SJSA1 (cell line): Measurements from ENCODE around the gene DEAF1. TPM values are rescaled to one million over a fixed set of nuclear protein-coding genes. Genes with fewer than 3 reads are reported as not detected.
"Not testable (repeated sequence)": the region's sequence is repeated elsewhere in the genome, so short reads cannot be mapped to it uniquely, and the experiment has no call there.

ENCODE experiments used
- DNase-seq, 2 experiments: peaks; one replicate each; pipeline ENCODE4 v3.0.0-alpha.2; 2015 to 2020; ENCODE audit warnings: low spot score in 2 of 2, low read depth in 1 of 2
- H3K27ac ChIP-seq: fragments of 250-450 bp; sonication (Bioruptor Pico); 2 replicates; pipeline ENCODE4 v1.5.1; 2020; ENCODE audit warnings: mild to moderate bottlenecking, moderate library complexity
- H3K27me3 ChIP-seq: fragments of 250-450 bp; sonication (Bioruptor Pico); replicated peaks from 2 replicates; pipeline ENCODE4 v1.5.1; 2020; ENCODE audit warnings: mild to moderate bottlenecking, moderate library complexity
- H3K36me3 ChIP-seq: fragments of 250-450 bp; sonication (Bioruptor Pico); 2 replicates; pipeline ENCODE4 v1.5.1; 2020; ENCODE audit warnings: mild to moderate bottlenecking
- H3K4me1 ChIP-seq: fragments of 250-450 bp; sonication (Bioruptor Pico); replicated peaks from 2 replicates; pipeline ENCODE4 v1.6.1; 2021; ENCODE audit warnings: mild to moderate bottlenecking
- H3K4me3 ChIP-seq: fragments of 250-450 bp; sonication (Bioruptor Pico); 2 replicates; pipeline ENCODE4 v1.5.1; 2020; ENCODE audit warnings: mild to moderate bottlenecking
- H3K9me3 ChIP-seq: fragments of 250-450 bp; sonication (Bioruptor Pico); replicated peaks from 2 replicates; pipeline ENCODE4 v1.5.1; 2020; ENCODE audit warnings: mild to moderate bottlenecking
- total RNA-seq: library from RNA; depleted of rRNA; stranded (reverse); fragments of >200 nt; shearing (Covaris generic); gene quantifications from 2 replicates; pipeline ENCODE4 v1.2.3, GENCODE V29; 2014

DEAF1 gene
- total RNA-seq, 1 experiment from 2014 or later: 8.0 TPM

DNA sequence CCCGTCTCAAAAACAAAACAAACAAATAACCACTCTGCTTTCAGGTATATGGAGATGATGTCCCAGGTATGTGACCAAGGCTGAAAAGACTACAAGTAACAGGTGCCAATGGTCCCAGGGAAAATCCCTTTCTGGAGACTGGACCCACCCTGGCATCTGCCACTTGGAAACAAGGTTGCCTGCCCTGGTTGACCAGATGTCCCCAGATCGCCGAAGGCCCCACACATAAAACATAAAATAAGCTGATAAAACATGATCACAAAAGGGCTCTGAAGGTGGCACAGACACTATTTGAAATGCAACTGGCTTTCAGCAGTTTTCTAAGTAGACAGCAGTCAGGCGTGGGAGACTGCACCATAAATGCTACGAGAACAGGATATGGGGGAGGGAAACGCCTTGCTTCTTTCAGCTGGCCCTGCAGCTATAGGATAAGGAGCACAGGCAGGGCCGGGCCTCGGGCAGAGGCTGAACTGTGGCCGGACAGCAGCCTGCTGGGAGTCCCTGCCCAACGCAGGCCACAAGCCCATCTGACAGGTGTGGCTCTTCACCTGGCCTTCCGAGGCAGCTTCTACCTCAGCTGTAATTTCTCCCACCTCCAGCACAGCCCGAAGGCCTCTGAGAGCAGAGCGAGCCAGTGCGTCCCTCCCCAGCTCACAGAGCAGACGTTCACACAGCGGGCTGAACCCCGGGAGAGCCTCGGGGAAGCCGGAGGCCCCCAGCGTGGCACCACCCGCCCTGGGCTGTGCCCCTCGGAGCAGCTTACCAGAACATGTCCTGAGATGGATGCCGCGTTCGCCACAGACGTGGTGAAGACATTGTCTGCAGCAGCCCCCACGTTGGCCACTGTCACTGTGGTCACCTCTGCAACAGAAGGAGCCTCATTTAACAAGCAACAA is 4.0 kb downstream of the DEAF1 start:
- Histone ChIP-seq H3K4me1 (peaks cover 4% of the 10 kb centered on the region), H3K9me3 (no peaks in the 10 kb centered on the region), H3K27me3 (no peaks in the 10 kb centered on the region), H3K36me3 (no peaks in the 10 kb centered on the region), H3K27ac (no peak overlapping the region), H3K4me3 (no peak overlapping the region)
- DNase-seq: no peak

DNA sequence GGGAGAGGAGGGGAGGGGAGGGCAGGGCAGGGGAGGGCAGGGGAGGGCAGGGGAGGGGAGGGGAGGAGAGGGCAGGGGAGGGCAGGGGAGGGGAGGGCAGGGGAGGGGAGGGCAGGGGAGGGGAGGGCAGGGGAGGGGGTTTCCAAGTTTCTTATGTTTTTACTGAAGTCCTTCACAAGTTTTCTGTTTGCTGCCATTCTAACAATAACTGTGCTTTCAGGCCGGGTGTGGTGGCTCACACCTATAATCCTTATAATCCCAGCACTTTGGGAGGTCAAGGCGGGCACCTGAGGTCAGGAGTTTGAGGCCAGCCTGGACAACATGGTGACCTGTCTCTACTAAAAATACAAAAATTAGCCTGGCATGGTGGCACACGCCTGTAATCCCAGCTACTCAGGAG is 4.8 kb downstream of the DEAF1 start:
- H3K27me3 ChIP-seq, H3K4me1 ChIP-seq, H3K4me3 ChIP-seq, DNase-seq, H3K9me3 ChIP-seq, H3K36me3 ChIP-seq, H3K27ac ChIP-seq: not testable (repeated sequence)

DNA sequence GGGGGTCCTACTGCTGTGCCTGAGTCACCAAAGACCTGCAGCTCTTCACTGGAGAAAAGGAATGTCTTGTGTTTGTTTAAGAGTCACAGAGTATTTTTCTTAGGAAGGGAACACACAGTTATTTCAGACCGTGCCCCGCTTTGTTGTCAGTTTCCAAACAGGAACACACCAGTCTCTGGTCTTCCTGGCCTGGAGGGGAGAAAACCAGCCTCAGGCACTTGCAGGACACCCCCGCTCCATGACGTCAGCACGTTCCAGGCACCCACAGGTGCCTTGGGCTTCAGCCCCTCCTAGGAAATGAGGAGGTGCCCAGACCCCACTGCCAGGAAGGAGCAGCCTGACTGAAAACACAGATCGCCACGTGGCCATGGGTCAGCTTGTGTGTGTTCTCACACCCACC is 5.4 kb downstream of the DEAF1 start:
- no peak for DNase-seq
- Histone ChIP-seq H3K9me3 (no peaks in the 10 kb centered on the region), H3K36me3 (no peaks in the 10 kb centered on the region), H3K4me1 (peaks cover 2% of the 10 kb centered on the region), H3K4me3 (no peak overlapping the region), H3K27me3 (no peaks in the 10 kb centered on the region), H3K27ac (no peak overlapping the region)

DNA sequence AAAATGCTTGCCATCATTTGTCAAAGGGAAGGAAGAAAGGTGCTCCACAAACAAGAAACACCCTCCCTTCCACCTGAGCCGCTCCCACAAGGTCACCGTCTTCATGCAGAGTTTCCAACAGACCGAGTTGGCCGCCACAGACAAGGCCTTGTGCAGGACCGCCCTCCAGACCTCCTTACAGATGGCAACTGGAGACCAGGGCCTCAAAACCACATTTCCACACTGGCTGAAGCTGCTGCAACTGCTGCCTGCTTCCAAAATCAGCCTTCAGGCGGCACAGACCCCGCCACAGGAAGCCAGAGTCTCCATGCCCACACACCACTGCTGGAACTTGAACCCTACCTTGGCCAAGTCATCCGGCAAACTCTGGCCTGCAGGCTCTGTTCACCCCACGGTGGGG is 6.3 kb downstream of the DEAF1 start:
- Histone ChIP-seq H3K27ac (no peak overlapping the region), H3K4me1 (no peaks in the 10 kb centered on the region), H3K9me3 (no peaks in the 10 kb centered on the region), H3K36me3 (no peaks in the 10 kb centered on the region), H3K4me3 (no peak overlapping the region), H3K27me3 (no peaks in the 10 kb centered on the region)
- no peak for DNase-seq

DNA sequence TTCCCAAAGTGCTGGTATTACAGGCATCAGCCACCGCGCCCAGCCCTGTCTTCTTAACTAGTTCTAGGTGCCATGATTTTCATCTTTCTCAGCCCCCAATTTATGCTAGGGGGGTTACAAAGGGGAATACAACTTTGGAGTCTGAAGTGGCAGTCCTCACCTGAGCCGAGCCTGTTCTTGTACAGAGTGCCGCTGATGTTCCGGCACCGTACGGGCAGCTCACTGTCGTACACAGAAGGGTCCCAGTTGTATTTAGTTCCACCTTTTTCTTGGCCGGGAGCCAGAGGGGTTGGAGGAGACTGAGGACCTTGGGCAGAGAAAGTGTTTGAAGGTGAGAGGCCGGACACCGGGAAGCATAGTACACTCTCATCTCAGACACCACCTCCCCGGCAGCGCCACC is 7.3 kb downstream of the DEAF1 start:
- no peaks in the 10 kb centered on the region for H3K27me3 ChIP-seq
- H3K4me3 ChIP-seq: no peak overlapping the region
- DNase-seq: no peak
- no peaks in the 10 kb centered on the region for H3K9me3 ChIP-seq
- H3K4me1 ChIP-seq: no peaks in the 10 kb centered on the region
- no peak overlapping the region for H3K27ac ChIP-seq
- H3K36me3 ChIP-seq: no peaks in the 10 kb centered on the region

DNA sequence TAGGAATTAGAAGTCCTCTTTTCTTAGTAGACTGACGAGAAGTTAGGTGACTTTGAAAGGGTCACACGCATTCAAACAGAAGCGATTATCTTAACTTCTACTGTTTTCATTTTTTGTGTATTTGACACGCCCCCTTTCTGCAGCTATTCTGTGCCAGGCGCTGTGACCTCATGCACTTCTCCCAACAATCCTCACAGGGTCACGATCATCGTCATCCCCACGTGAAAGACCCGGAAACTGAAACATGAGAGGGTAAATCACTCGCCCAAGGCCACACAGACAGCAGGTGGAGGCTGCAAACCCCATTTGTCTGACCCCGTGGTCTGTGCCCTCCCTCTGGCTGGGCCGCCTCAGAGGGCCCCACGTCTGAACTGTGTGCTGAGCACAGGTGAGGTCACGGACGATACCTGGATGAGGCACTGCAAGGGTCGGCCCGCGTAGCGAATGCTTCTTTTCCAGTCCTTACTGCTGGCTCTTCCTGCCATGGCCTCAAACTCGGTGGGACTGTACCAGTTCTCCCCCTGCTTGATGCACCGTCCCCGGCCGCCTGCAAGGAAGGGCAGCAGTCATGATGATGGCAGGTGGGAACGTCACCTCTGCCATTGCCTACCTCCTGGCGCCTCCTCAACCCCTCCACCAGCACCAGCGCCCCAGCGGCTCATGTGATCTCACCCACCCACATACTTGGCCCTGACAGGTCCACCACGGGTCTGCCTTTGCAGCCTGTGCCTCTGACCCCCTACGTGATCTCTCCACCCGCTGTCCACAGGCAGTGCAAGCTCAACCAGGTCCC is 8.4 kb downstream of the DEAF1 start:
- H3K27me3 ChIP-seq: no peaks in the 10 kb centered on the region
- no peaks in the 10 kb centered on the region for H3K4me1 ChIP-seq
- no peaks in the 10 kb centered on the region for H3K36me3 ChIP-seq
- no peaks in the 10 kb centered on the region for H3K9me3 ChIP-seq
- no peak overlapping the region for H3K27ac ChIP-seq
- no peak overlapping the region for H3K4me3 ChIP-seq
- DNase-seq: no peak

DNA sequence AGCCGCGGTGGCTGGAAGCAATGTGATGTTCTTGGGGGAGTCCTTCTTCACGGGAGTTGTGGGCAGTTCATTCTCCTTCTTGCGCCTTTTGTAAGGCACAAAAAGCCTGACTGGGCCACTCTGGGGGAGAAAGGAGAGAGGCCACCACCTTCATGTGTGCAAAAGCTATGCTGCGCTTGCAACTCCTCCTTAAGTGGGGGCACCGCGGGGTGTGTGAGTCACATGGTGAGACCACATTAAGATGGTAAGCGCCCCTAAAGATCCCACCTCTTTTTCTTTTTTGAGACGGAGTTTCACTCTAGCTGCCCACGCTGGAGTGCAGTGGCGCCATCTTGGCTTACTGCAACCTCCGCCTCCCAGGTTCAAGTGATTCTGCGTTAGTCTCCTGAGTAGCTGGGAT is 14.1 kb downstream of the DEAF1 start:
- H3K27me3 ChIP-seq: no peaks in the 10 kb centered on the region
- no peaks in the 10 kb centered on the region for H3K9me3 ChIP-seq
- no peak overlapping the region for H3K4me3 ChIP-seq
- H3K4me1 ChIP-seq: no peaks in the 10 kb centered on the region
- H3K36me3 ChIP-seq: 0 out of 2 replicates have a peak, but pooled peaks cover 3% of the 10 kb centered on the region
- H3K27ac ChIP-seq: no peak overlapping the region
- DNase-seq: no peak

DNA sequence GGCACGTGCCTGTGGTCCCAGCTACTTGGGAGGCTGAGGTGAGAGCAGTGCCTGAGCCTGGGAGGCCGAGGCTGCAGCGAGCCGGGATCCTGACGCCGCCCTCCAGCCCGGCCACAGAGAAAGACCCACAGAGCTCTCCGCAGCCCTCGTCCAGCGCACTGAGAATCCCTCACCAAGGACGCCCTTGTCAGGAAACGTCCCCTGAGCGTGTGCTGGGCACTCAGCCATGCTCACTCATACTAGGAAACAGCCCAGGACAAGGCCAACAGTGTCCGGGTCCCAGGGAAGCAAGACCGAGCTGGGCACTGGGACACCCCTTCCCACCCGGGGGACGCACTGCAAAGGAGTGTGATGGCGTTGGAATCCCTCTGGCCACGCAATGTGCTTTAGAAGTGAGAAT is 14.5 kb downstream of the DEAF1 start:
- H3K9me3 ChIP-seq: no peaks in the 10 kb centered on the region
- no peak overlapping the region for H3K4me3 ChIP-seq
- no peak for DNase-seq
- H3K27ac ChIP-seq: no peak overlapping the region
- 0 out of 2 replicates have a peak, but pooled peaks cover 3% of the 10 kb centered on the region for H3K36me3 ChIP-seq
- no peaks in the 10 kb centered on the region for H3K27me3 ChIP-seq
- no peaks in the 10 kb centered on the region for H3K4me1 ChIP-seq

DNA sequence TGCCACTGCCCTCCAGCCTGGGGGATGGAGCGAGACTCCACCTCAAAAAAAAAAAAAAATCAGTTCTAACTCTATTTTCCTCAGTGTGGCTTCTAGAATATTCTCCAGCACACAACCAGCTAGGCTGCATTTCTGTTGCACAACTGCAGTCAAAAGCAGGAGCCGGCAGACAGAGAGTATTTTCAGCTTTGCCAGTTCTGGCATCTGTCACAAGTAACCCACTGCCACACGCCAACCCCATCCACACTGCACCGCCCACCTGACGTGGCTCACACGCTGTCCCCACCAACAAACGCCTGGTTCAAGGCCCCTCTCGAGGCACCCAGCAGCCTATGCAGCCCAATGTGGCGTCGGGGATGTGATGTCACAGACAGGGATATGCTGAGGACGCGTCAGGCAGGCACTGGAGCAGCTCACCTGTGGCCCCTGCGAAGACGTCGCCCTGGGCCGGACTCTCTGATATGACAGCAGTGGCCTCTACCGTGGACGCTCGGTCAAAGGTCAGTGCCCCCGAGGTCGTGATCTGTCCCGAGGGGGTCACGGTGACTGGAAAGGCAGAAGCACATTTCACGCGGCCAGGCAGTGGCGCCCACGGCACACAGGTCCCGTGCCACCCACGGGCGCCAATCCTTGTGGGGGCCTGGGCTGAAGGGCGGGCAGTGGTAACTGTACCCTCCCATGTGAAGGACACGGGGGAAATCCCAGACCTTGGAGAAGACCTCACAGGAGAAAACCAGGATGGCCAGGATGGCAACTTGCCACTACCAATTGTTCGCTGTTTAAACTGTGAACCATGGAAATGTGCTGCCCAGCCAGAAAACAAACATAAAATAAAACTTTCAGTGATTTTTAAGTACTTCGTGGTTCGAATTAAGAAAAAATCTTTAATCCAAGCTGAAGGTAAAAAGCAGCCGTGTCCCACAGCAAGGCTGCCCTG is 15.5 kb downstream of the DEAF1 start:
- Histone ChIP-seq H3K4me1 (no peaks in the 10 kb centered on the region), H3K4me3 (no peak overlapping the region), H3K36me3 (0 out of 2 replicates have a peak, but pooled peaks cover 3% of the 10 kb centered on the region), H3K27ac (no peak overlapping the region), H3K27me3 (no peaks in the 10 kb centered on the region), H3K9me3 (no peaks in the 10 kb centered on the region)
- DNase-seq: no peak

DNA sequence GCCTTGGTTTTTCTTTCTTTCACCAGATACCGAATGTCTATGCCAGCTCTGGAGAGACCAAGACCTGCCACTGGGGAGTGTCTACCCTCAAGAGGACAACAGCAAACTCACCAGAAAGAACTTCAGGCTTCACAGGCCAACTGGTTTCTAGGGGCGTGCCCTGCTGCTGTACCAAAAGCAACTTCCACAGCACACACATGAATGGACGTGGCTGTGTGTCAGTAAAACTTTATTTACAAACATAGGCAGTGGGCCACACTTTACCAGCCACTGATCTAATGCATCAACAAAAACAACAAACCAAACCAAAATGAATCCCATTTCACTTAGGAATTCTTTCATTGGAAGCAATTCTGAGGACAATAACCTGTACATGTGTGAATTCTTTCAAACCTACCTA is 16.7 kb downstream of the DEAF1 start:
- H3K4me1 ChIP-seq: no peaks in the 10 kb centered on the region
- H3K27me3 ChIP-seq: no peaks in the 10 kb centered on the region
- no peaks in the 10 kb centered on the region for H3K9me3 ChIP-seq
- H3K27ac ChIP-seq: no peak overlapping the region
- DNase-seq: no peak
- 0 out of 2 replicates have a peak, but pooled peaks cover 6% of the 10 kb centered on the region for H3K36me3 ChIP-seq
- H3K4me3 ChIP-seq: no peak overlapping the region

DNA sequence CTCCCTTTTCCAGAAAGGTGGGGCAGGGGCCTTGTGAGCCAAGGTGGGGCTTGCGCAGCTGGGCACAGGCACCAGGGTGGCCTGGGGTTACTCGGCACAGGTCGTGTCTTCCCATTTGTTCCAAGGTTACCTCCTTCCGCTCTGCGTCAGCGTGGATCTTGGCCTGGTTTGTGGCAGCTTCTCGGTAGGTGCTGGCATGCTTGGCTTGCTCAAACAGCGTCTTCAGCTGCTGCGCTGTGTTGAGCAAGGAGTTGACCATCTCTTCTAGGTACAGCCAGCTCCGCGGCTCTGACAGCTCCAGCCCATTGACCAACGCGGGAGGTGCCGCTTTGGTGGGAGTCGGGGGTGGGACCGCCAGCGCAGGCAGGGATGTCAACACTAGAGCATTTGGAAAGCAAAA is 20.6 kb downstream of the DEAF1 start:
- no peak for DNase-seq
- 0 out of 2 replicates have a peak, but pooled peaks cover 6% of the 10 kb centered on the region for H3K36me3 ChIP-seq
- no peaks in the 10 kb centered on the region for H3K27me3 ChIP-seq
- no peak overlapping the region for H3K27ac ChIP-seq
- no peaks in the 10 kb centered on the region for H3K9me3 ChIP-seq
- H3K4me1 ChIP-seq: no peaks in the 10 kb centered on the region
- no peak overlapping the region for H3K4me3 ChIP-seq

DNA sequence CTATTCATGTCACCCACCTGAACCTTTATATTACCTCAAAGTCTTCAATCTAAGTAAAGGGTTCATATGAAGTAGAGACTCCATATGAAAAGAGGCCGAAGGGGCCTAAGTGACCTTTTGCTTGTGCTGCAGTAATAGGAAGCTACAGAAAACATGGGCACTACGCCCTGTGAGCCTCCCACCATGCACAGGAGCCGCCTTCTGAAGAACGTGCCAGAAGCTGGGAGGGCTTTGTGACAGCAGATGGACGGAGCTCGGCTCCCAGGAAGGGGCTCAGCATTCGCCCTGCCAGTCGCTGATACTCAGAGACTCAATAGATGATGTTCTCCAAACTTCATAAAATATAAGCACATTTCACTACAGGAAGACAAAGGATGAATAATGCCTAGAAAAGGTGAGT is 21.2 kb downstream of the DEAF1 start:
- 0 out of 2 replicates have a peak, but pooled peaks cover 6% of the 10 kb centered on the region for H3K36me3 ChIP-seq
- DNase-seq: no peak
- no peaks in the 10 kb centered on the region for H3K27me3 ChIP-seq
- no peaks in the 10 kb centered on the region for H3K9me3 ChIP-seq
- H3K27ac ChIP-seq: no peak overlapping the region
- H3K4me1 ChIP-seq: no peaks in the 10 kb centered on the region
- H3K4me3 ChIP-seq: no peak overlapping the region

DNA sequence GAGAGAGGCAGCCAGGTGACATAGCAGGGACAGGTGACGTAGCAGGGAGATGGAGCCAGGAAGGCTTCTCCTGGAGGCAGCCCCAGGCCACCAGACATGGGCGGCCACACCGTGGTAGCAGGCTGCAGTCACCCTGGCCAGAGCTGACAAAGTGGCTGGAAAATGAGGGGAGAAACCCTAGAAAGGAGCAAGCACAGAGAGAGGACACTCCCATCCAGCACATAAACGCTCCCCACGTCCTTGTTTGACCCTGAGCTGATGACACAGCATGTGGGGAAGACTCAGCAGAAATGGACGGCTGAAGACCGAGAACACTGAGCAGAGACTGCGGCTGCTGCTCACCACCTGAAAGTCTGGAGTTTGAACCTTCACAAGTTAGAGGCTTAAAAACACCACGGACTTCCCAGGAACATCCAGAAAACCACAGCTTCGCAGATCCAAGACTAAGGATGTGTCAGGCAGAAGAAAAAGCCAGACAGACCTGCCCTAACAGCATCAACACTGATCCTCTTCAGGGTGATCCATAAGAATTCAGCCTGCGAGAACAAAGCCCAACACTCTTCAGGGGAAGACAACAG is 29.2 kb downstream of the DEAF1 start:
- peaks cover 3% of the 10 kb centered on the region; the same call in 1 of the 2 replicates for H3K36me3 ChIP-seq
- no peaks in the 10 kb centered on the region for H3K4me1 ChIP-seq
- no peaks in the 10 kb centered on the region for H3K27me3 ChIP-seq
- H3K27ac ChIP-seq: no peak overlapping the region
- DNase-seq: no peak
- no peak overlapping the region for H3K4me3 ChIP-seq
- H3K9me3 ChIP-seq: no peaks in the 10 kb centered on the region
